ENCODE measurements around the gene GNG2. TPM values are rescaled to one million over a fixed set of nuclear protein-coding genes. Genes with fewer than 3 reads are reported as not detected.

Gene GNG2
- total and polyA plus RNA-seq, 2 donors (not counting 1 experiment from before 2014, with no cell fraction given), result 21.1 to 21.5 TPM

DNA sequence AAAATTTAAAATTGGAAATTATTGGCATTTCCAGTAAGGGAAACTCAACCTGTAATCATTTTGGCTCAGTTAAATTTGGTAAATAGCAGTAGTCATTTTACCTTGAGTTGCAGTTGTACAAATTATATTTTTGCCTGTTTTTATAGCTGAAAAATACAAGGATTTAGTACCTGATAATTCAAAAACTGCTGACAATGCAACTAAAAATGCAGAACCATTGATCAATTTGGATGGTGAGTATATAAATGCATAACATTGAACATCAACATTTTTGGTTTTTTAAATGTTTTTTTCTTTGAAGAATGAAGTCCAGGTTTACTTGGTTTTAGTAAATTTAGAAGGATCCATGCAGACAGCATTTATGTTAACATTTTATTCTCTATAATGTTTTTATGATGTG is 137.9 kb downstream of the GNG2 start:
- no peaks in the 10 kb centered on the region for H3K27me3 ChIP-seq (ENCODE audit: control insufficient read depth, insufficient read depth, low read length)
- H2AFZ ChIP-seq (ENCODE audit: low read length), result no peak overlapping the region
- DNase-seq (ENCODE audit: low read depth in 2 of 2), result no peak
- H3K4me1 ChIP-seq (ENCODE audit: control insufficient read depth, extremely low read depth, insufficient read depth, low read length), result peaks cover 13% of the 10 kb centered on the region
- H3K4me2 ChIP-seq (ENCODE audit: extremely low read depth, insufficient read depth, low read length), result no peak overlapping the region
- H3K4me3 ChIP-seq (replicated peaks in 1 of 4; ENCODE audit: control extremely low read depth in 1 of 4, insufficient read depth in 1 of 4, low read depth in 3 of 4, low read length in 4 of 4), result no peak overlapping the region
- H3K9ac ChIP-seq (ENCODE audit: insufficient read depth, low read length), result no peak overlapping the region
- peaks cover 12% of the 10 kb centered on the region for H3K36me3 ChIP-seq (ENCODE audit: control insufficient read depth, insufficient read depth, low read length)
- H3K79me2 ChIP-seq (ENCODE audit: control insufficient read depth, insufficient read depth, low read length), result peaks cover 5% of the 10 kb centered on the region
- no peaks in the 10 kb centered on the region for H4K20me1 ChIP-seq (ENCODE audit: control insufficient read depth, extremely low read depth, insufficient read depth, low read length)
- TF ChIP-seq EZH2 (IDR thresholded peaks at IDR 0.05; ENCODE audit: low read length, missing control alignments), result no peak
- TF ChIP-seq, protein P1, sequence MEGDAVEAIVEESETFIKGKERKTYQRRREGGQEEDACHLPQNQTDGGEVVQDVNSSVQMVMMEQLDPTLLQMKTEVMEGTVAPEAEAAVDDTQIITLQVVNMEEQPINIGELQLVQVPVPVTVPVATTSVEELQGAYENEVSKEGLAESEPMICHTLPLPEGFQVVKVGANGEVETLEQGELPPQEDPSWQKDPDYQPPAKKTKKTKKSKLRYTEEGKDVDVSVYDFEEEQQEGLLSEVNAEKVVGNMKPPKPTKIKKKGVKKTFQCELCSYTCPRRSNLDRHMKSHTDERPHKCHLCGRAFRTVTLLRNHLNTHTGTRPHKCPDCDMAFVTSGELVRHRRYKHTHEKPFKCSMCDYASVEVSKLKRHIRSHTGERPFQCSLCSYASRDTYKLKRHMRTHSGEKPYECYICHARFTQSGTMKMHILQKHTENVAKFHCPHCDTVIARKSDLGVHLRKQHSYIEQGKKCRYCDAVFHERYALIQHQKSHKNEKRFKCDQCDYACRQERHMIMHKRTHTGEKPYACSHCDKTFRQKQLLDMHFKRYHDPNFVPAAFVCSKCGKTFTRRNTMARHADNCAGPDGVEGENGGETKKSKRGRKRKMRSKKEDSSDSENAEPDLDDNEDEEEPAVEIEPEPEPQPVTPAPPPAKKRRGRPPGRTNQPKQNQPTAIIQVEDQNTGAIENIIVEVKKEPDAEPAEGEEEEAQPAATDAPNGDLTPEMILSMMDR (conservative IDR thresholded peaks at IDR 0.05 in 1 of 2, IDR thresholded peaks at IDR 0.05 in 1 of 2; ENCODE audit: low read depth in 1 of 2, low read length in 2 of 2), result no peak
- no peaks in the 10 kb centered on the region for H3K9me3 ChIP-seq (ENCODE audit: control insufficient read depth, insufficient read depth, low read depth, low read length)
- H3K27ac ChIP-seq (ENCODE audit: insufficient read depth, low read length), result no peak overlapping the region

- H3K27ac ChIP-seq (ENCODE audit: insufficient read depth, low read length), result no peak overlapping the region
- no peak overlapping the region for H2AFZ ChIP-seq (ENCODE audit: low read length)
- no peaks in the 10 kb centered on the region for H3K27me3 ChIP-seq (ENCODE audit: control insufficient read depth, insufficient read depth, low read length)
- no peaks in the 10 kb centered on the region for H4K20me1 ChIP-seq (ENCODE audit: control insufficient read depth, extremely low read depth, insufficient read depth, low read length)
- H3K79me2 ChIP-seq (ENCODE audit: control insufficient read depth, insufficient read depth, low read length), result peaks cover 5% of the 10 kb centered on the region
- H3K4me1 ChIP-seq (ENCODE audit: control insufficient read depth, extremely low read depth, insufficient read depth, low read length), result peaks cover 13% of the 10 kb centered on the region
- no peak overlapping the region for H3K4me3 ChIP-seq (replicated peaks in 1 of 4; ENCODE audit: control extremely low read depth in 1 of 4, insufficient read depth in 1 of 4, low read depth in 3 of 4, low read length in 4 of 4)
- peak; percentile 6 to 64 for DNase-seq (ENCODE audit: low read depth in 2 of 2)
- H3K9ac ChIP-seq (ENCODE audit: insufficient read depth, low read length), result no peak overlapping the region
- no peak for TF ChIP-seq EZH2 (IDR thresholded peaks at IDR 0.05; ENCODE audit: low read length, missing control alignments)
- TF ChIP-seq, protein P1 (conservative IDR thresholded peaks at IDR 0.05 in 1 of 2, IDR thresholded peaks at IDR 0.05 in 1 of 2; ENCODE audit: low read depth in 1 of 2, low read length in 2 of 2), result no peak
- no peak overlapping the region for H3K4me2 ChIP-seq (ENCODE audit: extremely low read depth, insufficient read depth, low read length)
- H3K36me3 ChIP-seq (ENCODE audit: control insufficient read depth, insufficient read depth, low read length), result peaks cover 12% of the 10 kb centered on the region
- no peaks in the 10 kb centered on the region for H3K9me3 ChIP-seq (ENCODE audit: control insufficient read depth, insufficient read depth, low read depth, low read length)
Observed at GRCh38 chr14:51999084-51999483, 138.7 kb downstream of the GNG2 start.

DNA sequence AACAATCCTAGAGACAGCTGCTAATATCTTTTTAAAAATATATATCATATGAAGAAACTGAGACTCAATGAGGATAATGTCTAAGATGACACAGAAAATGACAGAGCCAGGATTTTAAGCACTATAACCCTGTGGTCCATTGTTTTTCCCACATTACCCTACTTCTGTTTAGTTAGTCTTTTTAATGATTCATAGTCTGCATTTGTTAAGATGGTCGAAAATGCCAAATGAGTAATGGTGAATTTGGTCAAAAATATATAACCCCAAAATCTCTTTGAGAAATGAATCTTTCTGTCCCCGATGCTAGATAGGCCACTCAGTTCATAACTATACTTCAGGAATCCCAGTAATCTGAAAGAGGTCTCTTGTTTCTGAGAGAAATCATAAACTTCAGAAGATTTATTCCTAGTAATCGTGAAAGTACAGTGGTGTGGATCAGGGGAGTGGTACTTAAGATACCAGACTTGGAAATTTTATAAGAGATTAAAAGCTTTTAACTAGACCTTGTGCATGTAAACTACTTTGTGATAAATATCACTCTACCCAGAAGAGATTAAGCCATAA is 139.7 kb downstream of the GNG2 start:
- H3K4me2 ChIP-seq (ENCODE audit: extremely low read depth, insufficient read depth, low read length), result no peak overlapping the region
- DNase-seq (ENCODE audit: low read depth in 2 of 2), result peak in 1 of 2 donors; percentile 46

More for the DNA sequence above, 139.7 kb downstream of the GNG2 start:
- no peaks in the 10 kb centered on the region for H3K9me3 ChIP-seq (ENCODE audit: control insufficient read depth, insufficient read depth, low read depth, low read length)
- TF ChIP-seq EZH2 (IDR thresholded peaks at IDR 0.05; ENCODE audit: low read length, missing control alignments), result no peak
- TF ChIP-seq, protein P1 (conservative IDR thresholded peaks at IDR 0.05 in 1 of 2, IDR thresholded peaks at IDR 0.05 in 1 of 2; ENCODE audit: low read depth in 1 of 2, low read length in 2 of 2), result no peak
- no peaks in the 10 kb centered on the region for H4K20me1 ChIP-seq (ENCODE audit: control insufficient read depth, extremely low read depth, insufficient read depth, low read length)
- no peak overlapping the region for H3K27ac ChIP-seq (ENCODE audit: insufficient read depth, low read length)
- no peak overlapping the region for H3K4me3 ChIP-seq (replicated peaks in 1 of 4; ENCODE audit: control extremely low read depth in 1 of 4, insufficient read depth in 1 of 4, low read depth in 3 of 4, low read length in 4 of 4)
- peaks cover 20% of the 10 kb centered on the region for H3K36me3 ChIP-seq (ENCODE audit: control insufficient read depth, insufficient read depth, low read length)
- H3K27me3 ChIP-seq (ENCODE audit: control insufficient read depth, insufficient read depth, low read length), result no peaks in the 10 kb centered on the region
- no peak overlapping the region for H2AFZ ChIP-seq (ENCODE audit: low read length)
- no peak overlapping the region for H3K9ac ChIP-seq (ENCODE audit: insufficient read depth, low read length)
- H3K79me2 ChIP-seq (ENCODE audit: control insufficient read depth, insufficient read depth, low read length), result peaks cover 5% of the 10 kb centered on the region
- peaks cover 13% of the 10 kb centered on the region for H3K4me1 ChIP-seq (ENCODE audit: control insufficient read depth, extremely low read depth, insufficient read depth, low read length)
